Thoracic aorta (tissue), 2 donors: ENCODE data around the gene SMU1. TPM values are rescaled to one million over a fixed set of nuclear protein-coding genes. Genes with fewer than 3 reads are reported as not detected.
A peak's percentile ranks its signal among the peaks of the same experiment; 100 is the strongest.

Experiments used
- ATAC-seq: fragments of 150-250 bp; one replicate; pipeline ENCODE4 v1.8.0; 2017; ENCODE audit warnings: low read depth; ENCODE audit not compliant: insufficient number of reproducible peaks, low FRiP score
- DNase-seq: peaks from one replicate; pipeline ENCODE4 v3.0.0-alpha.2; 2020; ENCODE audit warnings: low spot score
- H3K27ac ChIP-seq, 2 donors: fragments of 200-600 bp; sonication (generic); 1 replicate in 1 of 2; 2 replicates in 1 of 2; pipeline ENCODE4 v1.5.1; 2016; ENCODE audit warnings: mild to moderate bottlenecking in 2 of 2, moderate library complexity in 2 of 2
- H3K27me3 ChIP-seq: fragments of 200-600 bp; sonication (generic); replicated peaks from 2 replicates; pipeline ENCODE4 v1.6.0; 2016; ENCODE audit warnings: mild to moderate bottlenecking; ENCODE audit not compliant: insufficient read depth
- H3K36me3 ChIP-seq: fragments of 200-600 bp; sonication (generic); one replicate; pipeline ENCODE4 v1.5.1; 2016
- H3K4me1 ChIP-seq, 2 donors: fragments of 200-600 bp; sonication (generic); 1 replicate in 1 of 2; 2 replicates in 1 of 2; pipeline versions ENCODE4 v1.5.1 to v1.6.0; 2016; ENCODE audit warnings: low read depth in 2 of 2, mild to moderate bottlenecking in 1 of 2; ENCODE audit not compliant: control insufficient read depth in 1 of 2
- H3K4me3 ChIP-seq: fragments of 200-600 bp; sonication (generic); 2 replicates; pipeline ENCODE4 v1.5.1; 2016; ENCODE audit warnings: mild to moderate bottlenecking
- H3K9me3 ChIP-seq: fragments of 200-600 bp; sonication (generic); 2 replicates; pipeline ENCODE4 v1.5.1; 2016
- CTCF ChIP-seq: fragments of 200-600 bp; sonication (generic); IDR thresholded peaks from one replicate; pipeline ENCODE4 v1.5.1; 2019; ENCODE audit warnings: antibody characterized with exemption
- total RNA-seq, 2 donors: library from RNA; depleted of rRNA; stranded (reverse); fragments of >200 nt; gene quantifications; one replicate each; pipeline versions ENCODE4 v1.1.0 to v1.2.3, GENCODE V29; 2016

SMU1 gene
- total RNA-seq, 2 donors from 2014 or later: 14.9 to 19.0 TPM

- Histone ChIP-seq H3K36me3 (no peaks in the 10 kb centered on the region), H3K27ac (peak overlapping the region; percentile 49 to 54), H3K4me1 (peaks cover 18 to 31% of the 10 kb centered on the region in 2 donors), H3K9me3 (no peaks in the 10 kb centered on the region), H3K27me3 (no peaks in the 10 kb centered on the region), H3K4me3 (no peak overlapping the region)
- no peak for TF ChIP-seq CTCF
- no peak for ATAC-seq
- DNase-seq: no peak
Measured at GRCh38 chr9:33082538-33083326, 6.3 kb upstream of the SMU1 start.

GRCh38 chr9:33082128-33082527 lies 5.7 kb upstream of the SMU1 start:
- no peaks in the 10 kb centered on the region for H3K9me3 ChIP-seq
- H3K27me3 ChIP-seq: no peaks in the 10 kb centered on the region
- peak overlapping the region; percentile 49 to 54 for H3K27ac ChIP-seq
- H3K4me3 ChIP-seq: no peak overlapping the region
- no peak for TF ChIP-seq CTCF
- ATAC-seq: no peak
- H3K4me1 ChIP-seq: peaks cover 20 to 35% of the 10 kb centered on the region in 2 donors
- no peak for DNase-seq
- H3K36me3 ChIP-seq: no peaks in the 10 kb centered on the region

- no peaks in the 10 kb centered on the region for H3K9me3 ChIP-seq
- no peaks in the 10 kb centered on the region for H3K27me3 ChIP-seq
- ATAC-seq (peak; percentile 76), DNase-seq (peak; percentile 49)
- peak; percentile 80 for TF ChIP-seq CTCF
- H3K36me3 ChIP-seq: no peaks in the 10 kb centered on the region
- peak overlapping the region; percentile 25 for H3K4me3 ChIP-seq
- peaks cover 21 to 40% of the 10 kb centered on the region in 2 donors for H3K4me1 ChIP-seq
- peak overlapping the region; percentile 14 to 54 for H3K27ac ChIP-seq
Measured at GRCh38 chr9:33081128-33081851, 4.8 kb upstream of the SMU1 start.

GRCh38 chr9:33080534-33080933 lies 4.1 kb upstream of the SMU1 start:
- Histone ChIP-seq H3K27me3 (no peaks in the 10 kb centered on the region), H3K9me3 (no peaks in the 10 kb centered on the region), H3K27ac (peak overlapping the region; percentile 14 to 54), H3K4me1 (peaks cover 25 to 45% of the 10 kb centered on the region in 2 donors), H3K4me3 (no peak overlapping the region), H3K36me3 (no peaks in the 10 kb centered on the region)
- no peak for TF ChIP-seq CTCF
- DNase-seq (no peak), ATAC-seq (no peak)

GRCh38 chr9:33068991-33069390 lies 7.5 kb downstream of the SMU1 start:
- DNase-seq: no peak
- H3K36me3 ChIP-seq: peaks cover 46% of the 10 kb centered on the region
- no peak for TF ChIP-seq CTCF
- H3K9me3 ChIP-seq: no peaks in the 10 kb centered on the region
- ATAC-seq: no peak
- H3K27me3 ChIP-seq: no peaks in the 10 kb centered on the region
- peak overlapping the region in 1 of 2 donors; percentile 48 for H3K27ac ChIP-seq
- H3K4me3 ChIP-seq: no peak overlapping the region
- H3K4me1 ChIP-seq: peaks cover 22 to 27% of the 10 kb centered on the region in 2 donors
